HEK293 (cell line): ENCODE results near the gene PDZK1IP1.

Experiments
- CTCF ChIA-PET: fragments of 350-600 bp; formaldehyde crosslinking; extraction: SDS; loops from one replicate; lab custom pipeline; 2021; ENCODE audit warnings: antibody characterized with exemption; lab: Yijun Ruan, JAX
- POLR2A ChIA-PET: fragments of 300-600 bp; formaldehyde crosslinking; extraction: SDS; loops from one replicate; lab custom pipeline; 2020; ENCODE audit warnings: antibody characterized with exemption, inconsistent platforms; lab: Yijun Ruan, JAX
- H3K27ac ChIP-seq: fragments of 200-500 bp; sonication (Bioruptor generic); 2 replicates; pipeline ENCODE4 v1.5.1; 2014; ENCODE audit warnings: low read depth, low read length, control low read depth, inconsistent platforms; ENCODE audit errors: extremely low read depth
- H3K36me3 ChIP-seq, 2 experiments: fragments of 200-500 bp in 1 of 2; sonication (Bioruptor generic) in 1 of 2; 1 replicate in 1 of 2; 2 replicates in 1 of 2; pipeline ENCODE4 v1.5.1; 2014 to 2017; ENCODE audit warnings: inconsistent platforms in 2 of 2, low read length in 2 of 2; ENCODE audit not compliant: control insufficient read depth in 2 of 2, insufficient read depth in 1 of 2
- H3K4me1 ChIP-seq: fragments of 200-500 bp; sonication (Bioruptor generic); 2 replicates; pipeline ENCODE4 v1.5.1; 2014; ENCODE audit warnings: mild to moderate bottlenecking, low read length, inconsistent platforms; ENCODE audit not compliant: control insufficient read depth, insufficient read depth
- H3K4me3 ChIP-seq: 2 replicates; pipeline ENCODE4 v1.5.1; 2011; ENCODE audit warnings: low read depth, mild to moderate bottlenecking, control low read depth, low read length, moderate library complexity
- H3K9me3 ChIP-seq: fragments of 200-500 bp; sonication (Bioruptor generic); 2 replicates; pipeline ENCODE4 v1.5.1; 2014; ENCODE audit warnings: low read depth, low read length, inconsistent platforms; ENCODE audit not compliant: control insufficient read depth, insufficient read depth
- HOXD13 ChIP-seq: sonication (generic); formaldehyde crosslinking; IDR thresholded peaks from 2 replicates; pipeline ENCODE4 v1.8.0; 2022; ENCODE audit warnings: missing genetic modification reagents, borderline replicate concordance
- KLF9 ChIP-seq: fragments of 450-650 bp; formaldehyde crosslinking; IDR thresholded peaks from 2 replicates; pipeline ENCODE4 v1.5.1; 2016; ENCODE audit warnings: missing biosample characterization, missing genetic modification characterization, low read depth
- WT1 ChIP-seq: fragments of 450-650 bp; formaldehyde crosslinking; IDR thresholded peaks from 2 replicates; pipeline ENCODE4 v1.5.1; 2016; ENCODE audit warnings: missing biosample characterization, missing genetic modification characterization
- YY2 ChIP-seq: fragments of 450-650 bp; formaldehyde crosslinking; IDR thresholded peaks from 2 replicates; pipeline ENCODE4 v1.5.1; 2016; ENCODE audit warnings: missing biosample characterization, missing genetic modification characterization
- ZBTB17 ChIP-seq: fragments of 450-650 bp; formaldehyde crosslinking; IDR thresholded peaks from 2 replicates; pipeline ENCODE4 v1.5.1; 2016; ENCODE audit warnings: missing biosample characterization, missing genetic modification characterization
- ZEB2 ChIP-seq: fragments of 450-650 bp; formaldehyde crosslinking; IDR thresholded peaks from 2 replicates; pipeline ENCODE4 v1.5.1; 2016; ENCODE audit warnings: missing biosample characterization, missing genetic modification characterization
- ZFP37 ChIP-seq: fragments of 450-650 bp; formaldehyde crosslinking; IDR thresholded peaks from 2 replicates; pipeline ENCODE4 v1.5.1; 2016; ENCODE audit warnings: missing biosample characterization, missing genetic modification characterization
- ZNF10 ChIP-seq: fragments of 450-650 bp; formaldehyde crosslinking; IDR thresholded peaks from 2 replicates; pipeline ENCODE4 v1.5.1; 2017; ENCODE audit warnings: missing biosample characterization, missing genetic modification characterization
- ZNF155 ChIP-seq: fragments of 450-650 bp; formaldehyde crosslinking; IDR thresholded peaks from 2 replicates; pipeline ENCODE4 v1.5.1; 2016; ENCODE audit warnings: missing biosample characterization, missing genetic modification characterization
- ZNF16 ChIP-seq: fragments of 450-650 bp; formaldehyde crosslinking; IDR thresholded peaks from 2 replicates; pipeline ENCODE4 v1.5.1; 2016; ENCODE audit warnings: low read depth, missing biosample characterization, missing genetic modification characterization
- ZNF18 ChIP-seq: fragments of 450-650 bp; formaldehyde crosslinking; IDR thresholded peaks from 2 replicates; pipeline ENCODE4 v1.5.1; 2016; ENCODE audit warnings: missing biosample characterization, missing genetic modification characterization
- ZNF341 ChIP-seq: fragments of 450-650 bp; formaldehyde crosslinking; IDR thresholded peaks from 2 replicates; pipeline ENCODE4; 2016; ENCODE audit warnings: low read depth, missing biosample characterization, missing genetic modification characterization
- ZNF518A ChIP-seq: fragments of 450-650 bp; formaldehyde crosslinking; conservative IDR thresholded peaks from 2 replicates; pipeline ENCODE4 v1.5.1; 2016; ENCODE audit warnings: low read depth, missing biosample characterization, missing genetic modification characterization
- ZNF561 ChIP-seq: fragments of 450-650 bp; IDR thresholded peaks from 2 replicates; pipeline ENCODE4 v1.5.1; 2018; ENCODE audit warnings: missing biosample characterization, missing genetic modification characterization, borderline replicate concordance
- ZNF585B ChIP-seq: fragments of 450-650 bp; formaldehyde crosslinking; IDR thresholded peaks from 2 replicates; pipeline ENCODE4 v1.5.1; 2016; ENCODE audit warnings: missing biosample characterization, missing genetic modification characterization
- ZNF596 ChIP-seq: fragments of 450-650 bp; IDR thresholded peaks from 2 replicates; pipeline ENCODE4 v1.5.0; 2018; ENCODE audit warnings: missing biosample characterization, mild to moderate bottlenecking, missing genetic modification characterization, moderate library complexity
- ZNF610 ChIP-seq: fragments of 450-650 bp; formaldehyde crosslinking; IDR thresholded peaks from 2 replicates; pipeline ENCODE4 v1.5.1; 2016; ENCODE audit warnings: missing biosample characterization, missing genetic modification characterization, borderline replicate concordance
- ZNF654 ChIP-seq: fragments of 450-650 bp; formaldehyde crosslinking; IDR thresholded peaks from 2 replicates; pipeline ENCODE4 v1.5.1; 2016; ENCODE audit warnings: low read depth, missing biosample characterization, missing genetic modification characterization
- ZNF664 ChIP-seq: fragments of 450-650 bp; formaldehyde crosslinking; IDR thresholded peaks from 2 replicates; pipeline ENCODE4 v1.5.1; 2016; ENCODE audit warnings: missing biosample characterization, missing genetic modification characterization
- ZNF776 ChIP-seq: fragments of 450-650 bp; formaldehyde crosslinking; IDR thresholded peaks from 2 replicates; pipeline ENCODE4 v1.5.0; 2017; ENCODE audit warnings: missing biosample characterization, missing genetic modification characterization, borderline replicate concordance
- TF ChIP-seq, protein P1 (sequence below): fragments of 450-650 bp; formaldehyde crosslinking; IDR thresholded peaks from 2 replicates; pipeline ENCODE4 v1.5.1; 2016; ENCODE audit warnings: missing biosample characterization, missing genetic modification characterization
- TF ChIP-seq, protein P2 (sequence below): fragments of 450-650 bp; formaldehyde crosslinking; IDR thresholded peaks from 2 replicates; pipeline ENCODE4 v1.5.1; 2016; ENCODE audit warnings: missing biosample characterization, missing genetic modification characterization
- TF ChIP-seq, protein P3 (sequence below): fragments of 450-650 bp; formaldehyde crosslinking; IDR thresholded peaks from 2 replicates; pipeline ENCODE4 v1.5.1; 2016; ENCODE audit warnings: missing biosample characterization, missing genetic modification characterization

The PDZK1IP1 gene

GRCh38 chr1:47175227-47175934 is 14.5 kb downstream of the PDZK1IP1 start (continued):
- TF ChIP-seq KLF9 (no peak), ZNF16 (tag by site-specific recombination) (no peak), ZNF585B (tag by site-specific recombination) (no peak), ZNF18 (tag by site-specific recombination) (no peak), WT1 (tag by site-specific recombination) (0 out of 2 replicates have a peak, but pooled peaks have one; percentile 9), ZNF155 (no peak), ZNF518A (no peak), ZNF654 (peak; percentile 92), ZBTB17 (peak; percentile 49; the same call in 1 of the 2 replicates), ZNF341 (tag by site-specific recombination) (peak; percentile 77), ZEB2 (no peak)
- TF ChIP-seq, protein P1, sequence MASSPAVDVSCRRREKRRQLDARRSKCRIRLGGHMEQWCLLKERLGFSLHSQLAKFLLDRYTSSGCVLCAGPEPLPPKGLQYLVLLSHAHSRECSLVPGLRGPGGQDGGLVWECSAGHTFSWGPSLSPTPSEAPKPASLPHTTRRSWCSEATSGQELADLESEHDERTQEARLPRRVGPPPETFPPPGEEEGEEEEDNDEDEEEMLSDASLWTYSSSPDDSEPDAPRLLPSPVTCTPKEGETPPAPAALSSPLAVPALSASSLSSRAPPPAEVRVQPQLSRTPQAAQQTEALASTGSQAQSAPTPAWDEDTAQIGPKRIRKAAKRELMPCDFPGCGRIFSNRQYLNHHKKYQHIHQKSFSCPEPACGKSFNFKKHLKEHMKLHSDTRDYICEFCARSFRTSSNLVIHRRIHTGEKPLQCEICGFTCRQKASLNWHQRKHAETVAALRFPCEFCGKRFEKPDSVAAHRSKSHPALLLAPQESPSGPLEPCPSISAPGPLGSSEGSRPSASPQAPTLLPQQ (tag by site-specific recombination) = peak; percentile 35; the same call in 1 of the 2 replicates

- Histone ChIP-seq H3K36me3 (no peaks in the 10 kb centered on the region), H3K4me3 (no peak overlapping the region), H3K4me1 (no peaks in the 10 kb centered on the region)
- TF ChIP-seq YY2 (tag by site-specific recombination) = no peak
- TF ChIP-seq ZNF776 (tag by site-specific recombination) = no peak
- TF ChIP-seq ZNF561 (tag by site-specific recombination) = no peak
- TF ChIP-seq ZNF10 = no peak
- TF ChIP-seq, all 188 proteins: peak for 0
- no peaks in the 10 kb centered on the region for H3K9me3 ChIP-seq
- no peak overlapping the region for H3K27ac ChIP-seq
- ChIA-PET CTCF (interaction anchor here (0.5 to 2.2 kb wide), 14 partner anchors 11 to 756 kb away, joined by 3 to 19 read pairs (median 4); no protein-coding TSS in a partner anchor), POLR2A (no interaction called here)
Observed at GRCh38 chr1:47174656-47175020, 15.2 kb downstream of the PDZK1IP1 start.

DNA sequence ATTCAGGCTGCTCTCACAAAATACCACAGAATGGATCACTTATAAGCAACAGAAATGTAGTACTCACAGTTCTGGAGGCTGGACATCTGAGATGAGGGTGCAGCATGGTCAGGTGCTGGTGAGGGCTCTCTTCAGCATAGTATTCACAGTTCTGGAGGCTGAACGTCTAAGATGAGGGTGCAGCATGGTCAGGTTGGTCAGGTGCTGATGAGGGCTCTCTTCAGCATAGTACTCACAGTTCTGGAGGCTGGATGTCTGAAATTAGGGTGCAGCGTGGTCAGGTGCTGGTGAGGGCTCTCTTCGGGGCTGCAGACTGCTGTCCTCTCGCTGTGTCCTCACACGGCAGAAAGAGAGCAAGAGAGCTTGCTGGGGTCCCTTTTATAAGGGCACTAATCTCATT is 17.1 kb downstream of the PDZK1IP1 start:
- Histone ChIP-seq H3K27ac (no peak overlapping the region), H3K4me1 (no peaks in the 10 kb centered on the region), H3K36me3 (no peaks in the 10 kb centered on the region), H3K4me3 (no peak overlapping the region), H3K9me3 (no peaks in the 10 kb centered on the region)
- POLR2A ChIA-PET = no interaction called here
- CTCF ChIA-PET = interaction anchor here (0.6 to 1.2 kb wide), 6 partner anchors 9 to 542 kb away, joined by 3 to 5 read pairs (median 3); no protein-coding TSS in a partner anchor
- TF ChIP-seq ZNF664 (tag by site-specific recombination) (no peak), ZNF155 (no peak), ZNF610 (tag by site-specific recombination) (no peak), ZBTB17 (no peak), ZFP37 (tag by site-specific recombination) (no peak), HOXD13 (CRISPR knock-in tag) (no peak), ZNF596 (tag by site-specific recombination) (no peak)
- TF ChIP-seq, protein P2, sequence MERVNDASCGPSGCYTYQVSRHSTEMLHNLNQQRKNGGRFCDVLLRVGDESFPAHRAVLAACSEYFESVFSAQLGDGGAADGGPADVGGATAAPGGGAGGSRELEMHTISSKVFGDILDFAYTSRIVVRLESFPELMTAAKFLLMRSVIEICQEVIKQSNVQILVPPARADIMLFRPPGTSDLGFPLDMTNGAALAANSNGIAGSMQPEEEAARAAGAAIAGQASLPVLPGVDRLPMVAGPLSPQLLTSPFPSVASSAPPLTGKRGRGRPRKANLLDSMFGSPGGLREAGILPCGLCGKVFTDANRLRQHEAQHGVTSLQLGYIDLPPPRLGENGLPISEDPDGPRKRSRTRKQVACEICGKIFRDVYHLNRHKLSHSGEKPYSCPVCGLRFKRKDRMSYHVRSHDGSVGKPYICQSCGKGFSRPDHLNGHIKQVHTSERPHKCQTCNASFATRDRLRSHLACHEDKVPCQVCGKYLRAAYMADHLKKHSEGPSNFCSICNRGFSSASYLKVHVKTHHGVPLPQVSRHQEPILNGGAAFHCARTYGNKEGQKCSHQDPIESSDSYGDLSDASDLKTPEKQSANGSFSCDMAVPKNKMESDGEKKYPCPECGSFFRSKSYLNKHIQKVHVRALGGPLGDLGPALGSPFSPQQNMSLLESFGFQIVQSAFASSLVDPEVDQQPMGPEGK (tag by site-specific recombination) = no peak
- TF ChIP-seq, protein P3, sequence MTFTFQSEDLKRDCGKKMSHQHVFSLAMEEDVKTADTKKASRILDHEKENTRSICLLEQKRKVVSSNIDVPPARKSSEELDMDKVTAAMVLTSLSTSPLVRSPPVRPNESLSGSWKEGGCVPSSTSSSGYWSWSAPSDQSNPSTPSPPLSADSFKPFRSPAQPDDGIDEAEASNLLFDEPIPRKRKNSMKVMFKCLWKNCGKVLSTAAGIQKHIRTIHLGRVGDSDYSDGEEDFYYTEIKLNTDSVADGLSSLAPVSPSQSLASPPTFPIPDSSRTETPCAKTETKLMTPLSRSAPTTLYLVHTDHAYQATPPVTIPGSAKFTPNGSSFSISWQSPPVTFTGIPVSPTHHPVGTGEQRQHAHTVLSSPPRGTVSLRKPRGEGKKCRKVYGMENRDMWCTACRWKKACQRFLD (tag by site-specific recombination) = no peak
